Epithelial cell of prostate (primary cell): ENCODE data around the gene MT1X.

Experiments
- DNase-seq: peaks from one replicate; pipeline ENCODE4 v3.0.0-alpha.2; 2011; ENCODE audit warnings: low read depth, low spot score
- H3K27ac ChIP-seq: fragments of 450-650 bp; 2 replicates; pipeline ENCODE4 v1.5.1; 2017; ENCODE audit warnings: mild to moderate bottlenecking

Gene MT1X

DNA sequence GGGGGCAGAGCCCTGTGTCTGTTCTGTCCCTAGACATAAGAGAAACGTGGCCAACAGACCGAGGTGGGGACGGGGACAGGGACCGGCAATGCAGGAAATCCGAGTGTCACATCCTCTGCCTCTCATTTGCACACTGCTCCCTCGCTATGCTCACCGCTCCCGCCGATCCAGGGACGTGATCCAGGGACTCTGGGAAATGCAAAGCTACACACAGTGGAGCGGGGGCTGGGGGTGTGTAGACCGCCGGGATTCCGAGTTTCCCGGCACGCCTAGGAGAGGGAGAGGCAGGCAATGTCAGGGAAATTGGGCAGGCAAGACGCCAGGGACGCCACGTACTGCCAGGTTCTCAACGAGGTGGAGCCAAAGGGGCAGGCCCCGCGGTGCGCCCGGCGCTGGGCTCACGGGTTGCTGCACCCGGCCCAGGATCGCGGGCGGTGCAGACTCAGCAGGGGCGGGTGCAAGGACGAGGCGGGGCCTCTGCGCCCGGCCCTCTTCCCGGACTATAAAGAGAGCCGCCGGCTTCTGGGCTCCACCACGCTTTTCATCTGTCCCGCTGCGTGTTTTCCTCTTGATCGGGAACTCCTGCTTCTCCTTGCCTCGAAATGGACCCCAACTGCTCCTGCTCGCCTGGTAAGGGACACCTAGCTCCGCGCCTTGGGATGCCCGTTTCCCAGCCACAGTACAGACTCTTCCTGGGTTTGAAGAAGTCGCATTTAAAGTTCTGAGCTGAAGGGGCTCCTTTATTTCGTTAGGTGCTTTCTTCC lies at the start of gene MT1X:
Gene MT1X (plus strand): TSS at position 532 of the 764 bp plus-strand sequence. CDS start 71 bp downstream, at position 603.
- peak within 1 kb of the TSS; percentile 63 for H3K27ac ChIP-seq
- peak; percentile 79 for DNase-seq

DNA sequence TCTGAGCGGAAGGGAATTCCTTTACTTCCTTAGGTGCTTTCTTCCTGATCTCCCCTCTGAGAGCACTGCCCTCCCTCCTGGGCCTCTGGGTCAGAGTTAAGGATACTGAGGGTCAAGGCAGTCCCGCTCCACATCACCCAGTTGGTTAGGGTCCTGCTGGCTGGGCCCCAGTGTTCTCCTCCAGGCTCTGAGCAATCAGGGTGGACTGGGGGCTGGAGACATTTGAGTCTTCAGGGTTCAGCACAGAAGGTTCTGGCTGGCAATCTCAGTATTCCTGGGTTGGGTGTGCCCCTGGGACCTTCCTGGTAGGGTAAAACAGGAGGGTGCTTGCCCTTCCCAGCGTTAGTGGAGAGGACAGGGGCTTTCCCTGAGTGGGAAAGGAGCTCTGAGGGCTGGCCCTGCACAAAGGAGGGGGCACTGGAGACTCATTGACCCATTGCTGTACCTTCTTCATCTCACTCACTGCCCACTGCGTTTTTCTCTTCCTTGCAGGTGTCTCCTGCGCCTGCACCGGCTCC lies 49.4 kb upstream of the MT1X start:
- no peak for DNase-seq
- no peak overlapping the region for H3K27ac ChIP-seq

DNA sequence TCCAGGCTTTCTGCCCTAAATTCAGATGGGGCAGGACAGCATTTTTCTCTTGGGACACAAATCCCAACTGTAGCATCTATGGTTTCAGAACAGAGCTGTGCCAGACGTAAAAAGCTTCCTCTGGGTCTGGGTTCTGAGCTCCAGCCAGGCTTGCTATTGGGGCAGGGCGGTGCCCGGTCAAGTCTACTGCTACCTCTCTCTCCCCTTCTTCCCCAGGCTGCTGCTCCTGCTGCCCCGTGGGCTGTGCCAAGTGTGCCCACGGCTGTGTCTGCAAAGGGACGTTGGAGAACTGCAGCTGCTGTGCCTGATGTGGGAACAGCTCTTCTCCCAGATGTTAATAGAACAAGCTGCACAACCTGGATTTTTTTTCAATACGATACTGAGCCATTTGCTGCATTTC lies 48.7 kb upstream of the MT1X start:
- H3K27ac ChIP-seq = no peak overlapping the region
- no peak for DNase-seq

DNA sequence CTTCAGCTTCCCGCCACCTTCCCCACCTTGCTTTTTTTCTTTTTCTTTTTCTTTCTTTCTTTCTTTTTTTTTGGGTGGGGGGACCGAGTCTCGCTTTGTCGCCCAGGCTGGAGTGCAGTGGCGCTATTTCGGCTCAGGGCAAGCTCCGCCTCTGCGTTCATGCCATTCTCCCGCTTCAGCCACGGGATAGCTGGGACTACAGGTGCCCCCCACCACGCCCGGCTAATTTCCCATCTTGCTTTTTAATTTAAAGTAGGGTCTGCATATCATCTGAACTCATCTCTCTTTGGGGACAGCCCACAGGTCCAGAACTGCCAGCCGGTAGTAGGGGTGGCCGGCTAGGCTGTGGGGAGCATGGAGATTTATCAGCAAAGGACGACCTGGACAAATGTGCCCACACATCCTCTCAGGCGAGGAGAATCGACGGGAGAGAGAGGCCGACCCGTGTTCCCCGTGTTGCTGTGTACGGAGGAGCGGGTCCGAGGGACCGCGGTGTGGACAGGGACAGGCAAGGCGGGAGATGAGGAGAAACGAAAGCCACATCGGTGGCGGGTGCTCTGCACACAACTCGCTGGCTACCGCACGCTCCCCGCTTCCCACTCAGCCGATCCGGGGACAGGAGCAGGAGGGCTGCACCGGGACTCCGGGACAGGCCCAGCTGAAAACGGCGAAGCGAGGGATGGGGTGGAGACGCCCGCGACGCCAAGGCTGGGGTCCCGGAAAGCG lies 47.4 kb upstream of the MT1X start:
- no peak overlapping the region for H3K27ac ChIP-seq
- DNase-seq = no peak

DNA sequence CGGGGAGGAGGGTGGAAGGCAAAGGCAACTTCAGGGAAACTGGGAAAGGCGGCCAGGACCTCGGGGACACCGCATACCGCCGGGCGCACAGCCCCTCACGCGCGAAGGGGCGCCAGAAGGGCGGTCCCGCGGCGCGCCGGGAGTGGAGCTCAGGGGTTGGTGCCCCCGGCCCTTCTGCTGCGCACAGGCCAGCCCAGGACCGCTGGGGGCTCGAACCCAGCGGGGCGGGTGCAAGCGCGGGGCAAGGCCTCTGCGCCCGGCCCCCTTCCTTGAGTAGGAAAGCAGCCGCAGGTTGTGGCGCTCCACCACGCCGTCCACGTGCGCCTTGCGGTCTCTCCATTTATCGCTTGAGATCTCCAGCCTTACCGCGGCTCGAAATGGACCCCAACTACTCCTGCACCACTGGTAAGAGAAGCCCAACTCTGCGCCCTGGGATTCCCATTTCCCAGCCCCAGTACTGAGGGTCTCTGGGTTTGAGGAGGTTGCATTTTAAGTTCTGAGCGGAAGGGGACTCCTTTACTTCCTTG lies 46.8 kb upstream of the MT1X start:
- no peak for DNase-seq
- no peak overlapping the region for H3K27ac ChIP-seq

DNA sequence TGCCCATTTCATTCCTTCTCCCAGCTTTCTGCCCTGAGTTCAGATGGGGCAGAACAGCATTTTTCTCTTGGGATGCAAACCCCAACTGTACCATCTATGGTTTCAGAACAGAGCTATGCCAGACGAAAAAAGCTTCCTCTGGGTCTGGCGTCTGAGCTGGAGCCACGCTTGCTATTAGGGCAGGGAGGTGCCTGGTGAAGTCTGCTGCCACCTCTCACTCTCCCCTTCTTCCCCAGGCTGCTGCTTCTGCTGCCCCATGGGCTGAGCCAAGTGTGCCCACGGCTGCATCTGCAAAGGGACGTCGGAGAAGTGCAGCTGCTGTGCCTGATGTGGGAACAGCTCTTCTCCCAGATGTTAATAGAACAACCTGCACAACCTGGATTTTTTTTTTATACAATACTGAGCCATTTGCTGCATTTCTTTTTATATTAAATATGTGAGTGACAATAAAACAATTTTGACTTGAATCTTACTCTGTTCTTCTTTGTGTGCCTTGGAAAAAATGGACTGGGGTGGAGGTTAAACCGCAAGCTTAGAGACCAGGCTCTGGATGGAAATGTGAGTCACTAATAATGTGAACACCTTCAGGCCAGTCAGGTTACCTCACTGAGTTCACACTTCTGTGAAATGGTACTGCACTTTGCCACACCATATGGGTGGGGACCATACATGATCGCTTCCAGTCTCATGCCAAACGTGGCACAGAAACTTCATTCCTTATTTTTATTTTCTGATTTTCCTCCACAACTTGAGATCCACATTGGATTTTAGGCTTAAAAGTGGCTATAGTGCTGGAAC lies 45.5 kb upstream of the MT1X start:
- H3K27ac ChIP-seq = no peak overlapping the region
- no peak for DNase-seq

DNA sequence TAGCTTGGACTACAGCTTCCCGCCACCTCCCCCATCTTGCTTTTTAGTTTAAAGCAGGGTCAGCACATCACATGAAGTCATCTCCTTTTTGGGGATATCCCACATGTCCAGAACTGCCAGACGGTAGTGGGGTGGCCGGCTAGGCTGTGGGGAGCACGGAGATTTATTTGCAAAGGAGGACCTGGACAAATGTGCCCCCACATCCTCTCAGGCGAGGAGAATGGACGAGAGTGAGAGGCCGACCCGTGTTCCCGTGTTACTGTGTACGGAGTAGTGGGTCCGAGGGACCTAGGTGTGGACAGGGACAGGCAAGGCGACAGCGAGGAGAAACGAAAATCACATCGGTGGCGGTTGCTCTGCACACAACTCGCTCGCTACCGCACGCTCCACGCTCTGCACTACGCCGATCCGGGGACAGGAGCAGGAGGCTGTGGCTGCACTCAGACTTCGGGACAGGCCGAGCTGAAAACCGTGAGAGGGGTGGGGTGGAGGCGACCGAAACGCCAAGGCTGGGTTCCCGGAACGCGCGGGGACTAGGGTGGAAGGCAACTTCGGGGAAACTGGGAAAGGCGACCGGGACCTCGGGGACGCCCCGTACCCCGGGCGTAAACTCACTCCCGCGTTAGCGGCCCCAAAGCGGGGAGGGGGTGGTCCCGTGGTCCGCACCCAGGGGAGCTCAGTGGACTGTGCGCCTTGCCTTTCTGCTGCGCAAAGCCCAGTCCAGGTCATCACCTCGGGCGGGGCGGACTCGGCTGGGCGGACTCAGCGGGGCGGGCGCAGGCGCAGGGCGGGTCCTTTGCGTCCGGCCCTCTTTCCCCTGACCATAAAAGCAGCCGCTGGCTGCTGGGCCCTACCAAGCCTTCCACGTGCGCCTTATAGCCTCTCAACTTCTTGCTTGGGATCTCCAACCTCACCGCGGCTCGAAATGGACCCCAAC lies 44.2 kb upstream of the MT1X start, which contains the start of gene MT1A:
Gene MT1A (plus strand): TSS at position 853 of the 937 bp plus-strand sequence. CDS start 73 bp downstream, at position 926.
- DNase-seq = no peak
- H3K27ac ChIP-seq = no peak within 1 kb of the TSS

DNA sequence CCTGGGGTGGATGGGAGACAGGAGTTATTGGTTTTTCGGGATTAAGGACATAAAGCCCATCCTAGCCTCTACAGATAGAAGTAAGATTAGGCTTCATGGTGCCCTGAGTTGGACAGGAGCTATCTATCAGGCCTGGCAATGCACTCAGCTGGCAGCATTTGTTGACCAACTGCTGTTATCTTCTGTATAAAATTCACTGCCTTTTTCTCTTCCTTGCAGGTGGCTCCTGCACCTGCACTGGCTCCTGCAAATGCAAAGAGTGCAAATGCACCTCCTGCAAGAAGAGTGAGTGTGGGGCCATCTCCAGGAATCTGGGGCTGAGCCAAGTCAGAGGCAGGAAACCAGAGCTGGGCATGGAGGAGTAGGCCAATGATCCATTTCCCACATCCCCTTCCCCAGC lies 43.2 kb upstream of the MT1X start:
- H3K27ac ChIP-seq = no peak overlapping the region
- DNase-seq = no peak

DNA sequence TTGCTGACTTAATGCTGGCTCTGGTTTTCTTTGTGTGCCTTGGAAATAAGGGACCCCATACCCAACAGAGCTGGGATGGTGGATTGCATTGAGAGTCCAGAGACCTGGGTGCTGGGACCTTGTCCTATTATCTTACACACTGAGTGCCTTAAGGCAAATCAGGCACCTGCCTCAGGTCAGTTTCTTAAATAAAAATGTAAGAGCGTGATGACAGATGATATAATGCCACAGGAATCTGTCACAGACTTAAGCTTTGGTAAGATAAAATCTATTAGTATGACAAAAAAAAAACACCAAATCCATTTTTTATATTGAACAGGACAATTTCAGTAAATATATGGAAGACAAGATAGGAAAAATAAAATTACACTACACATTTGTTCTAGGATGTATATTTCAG lies 42.2 kb upstream of the MT1X start:
- DNase-seq = no peak
- H3K27ac ChIP-seq = no peak overlapping the region

DNA sequence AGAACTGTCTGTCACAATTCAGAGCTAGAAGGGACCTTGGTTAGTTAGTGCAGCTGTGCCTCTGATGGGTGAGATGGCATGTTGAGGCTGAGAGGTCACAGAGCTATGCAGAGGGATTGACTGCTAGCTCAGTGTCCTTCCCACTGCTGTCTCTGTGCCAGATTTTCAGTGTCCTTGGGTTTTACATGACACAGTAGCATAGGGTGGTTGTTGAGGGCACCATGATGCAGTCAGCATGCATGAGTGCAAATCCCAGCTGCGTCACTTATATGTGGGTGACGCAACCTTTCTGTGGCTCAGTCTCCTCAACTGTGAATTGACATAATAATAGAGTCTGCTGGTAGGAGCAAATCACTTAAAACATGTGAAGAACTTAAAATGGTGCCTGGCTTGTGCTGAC lies 41.1 kb upstream of the MT1X start:
- H3K27ac ChIP-seq = no peak overlapping the region
- no peak for DNase-seq

DNA sequence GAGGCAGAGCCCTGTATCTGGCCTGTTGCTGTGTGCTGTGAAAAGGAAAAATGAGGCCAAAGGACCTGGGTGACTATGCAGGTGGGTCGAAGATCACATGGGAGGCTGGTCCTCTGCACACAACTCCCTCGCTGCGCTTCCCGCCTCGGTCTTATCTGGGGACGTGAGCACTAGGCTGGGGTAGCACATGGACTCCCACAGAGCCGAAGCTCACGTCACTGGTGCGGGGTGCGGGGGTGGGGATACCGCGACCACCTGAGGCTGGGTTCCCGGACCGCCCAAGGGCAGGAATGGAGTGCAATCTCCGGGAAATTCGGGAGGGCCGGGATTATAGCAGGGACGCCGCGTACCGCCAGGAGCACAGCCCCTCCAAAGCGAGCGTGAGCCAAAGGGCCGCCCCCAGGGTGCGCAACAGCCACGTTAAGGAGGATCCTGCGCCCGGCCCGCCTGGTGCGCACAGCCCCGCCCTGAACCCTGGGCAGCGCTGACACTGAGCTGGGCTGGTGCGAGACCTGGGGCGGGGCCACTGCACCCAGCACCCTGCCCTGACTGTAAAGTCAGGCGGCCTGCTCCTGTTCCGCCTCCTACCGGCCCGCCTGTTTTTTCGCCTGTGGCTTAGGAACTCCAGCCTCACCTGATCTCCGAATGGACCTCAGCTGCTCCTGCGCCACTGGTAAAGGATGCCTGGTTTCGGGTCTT lies 39.0 kb upstream of the MT1X start:
- H3K27ac ChIP-seq = no peak overlapping the region

DNA sequence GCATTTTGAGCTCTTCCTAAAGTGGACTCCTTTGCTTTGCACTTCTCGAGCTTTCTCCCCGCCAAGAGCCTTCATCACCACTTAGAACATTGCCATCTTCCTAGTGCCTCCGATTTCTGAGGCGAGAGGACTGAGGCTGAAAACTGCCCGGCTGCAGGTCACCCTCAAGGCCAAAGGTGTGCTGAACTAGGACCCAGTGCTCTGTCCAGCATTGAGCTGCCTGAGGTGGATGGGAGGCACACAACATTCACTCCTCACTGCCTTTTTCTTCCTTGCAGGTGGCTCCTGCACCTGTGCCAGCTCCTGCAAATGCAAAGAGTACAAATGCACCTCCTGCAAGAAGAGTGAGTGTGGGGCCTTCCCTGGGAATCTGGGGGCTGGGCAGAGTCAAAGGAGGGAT lies 38.4 kb upstream of the MT1X start:
- DNase-seq = no peak
- no peak overlapping the region for H3K27ac ChIP-seq

More for the DNA sequence above, 39.0 kb upstream of the MT1X start:
- no peak for DNase-seq

DNA sequence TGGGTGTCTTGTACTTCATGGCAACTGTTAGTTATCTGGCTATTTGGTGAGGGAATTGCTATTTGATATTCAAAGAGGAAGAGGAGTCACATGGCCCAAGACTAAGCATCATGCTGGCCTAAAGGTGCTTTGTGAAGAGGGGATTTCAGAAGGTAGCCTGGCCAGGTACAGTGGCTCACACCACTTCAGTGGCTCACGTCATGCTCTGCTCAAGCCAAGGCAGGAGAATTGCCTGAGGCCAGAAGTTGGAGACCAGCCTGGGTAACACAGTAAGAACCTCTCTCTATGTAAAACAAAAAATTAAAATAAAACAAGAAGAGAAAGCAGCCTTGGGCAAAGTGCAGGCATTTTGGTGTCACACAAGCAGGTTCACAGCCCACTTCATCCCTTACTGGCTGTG lies 37.0 kb upstream of the MT1X start:
- no peak overlapping the region for H3K27ac ChIP-seq
- no peak for DNase-seq

DNA sequence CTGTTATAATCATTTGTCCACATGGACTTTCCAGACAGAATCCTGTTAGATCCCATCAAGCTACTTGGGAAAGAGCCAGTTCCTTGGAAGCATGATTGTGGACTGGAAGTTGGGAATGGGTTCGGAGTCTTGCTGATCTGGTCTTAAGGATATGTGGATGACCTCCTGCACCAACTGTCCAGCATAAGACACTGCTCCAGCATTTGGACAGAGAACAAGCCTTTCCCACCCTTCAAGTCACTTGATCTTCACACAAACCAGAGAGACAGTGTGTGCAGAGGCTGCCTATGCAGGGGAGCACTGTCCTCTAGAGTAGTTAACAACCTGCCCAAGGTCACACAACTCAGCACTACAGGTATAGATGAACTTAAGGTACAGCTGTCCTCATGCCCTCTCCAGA lies 36.4 kb upstream of the MT1X start:
- no peak for DNase-seq

DNA sequence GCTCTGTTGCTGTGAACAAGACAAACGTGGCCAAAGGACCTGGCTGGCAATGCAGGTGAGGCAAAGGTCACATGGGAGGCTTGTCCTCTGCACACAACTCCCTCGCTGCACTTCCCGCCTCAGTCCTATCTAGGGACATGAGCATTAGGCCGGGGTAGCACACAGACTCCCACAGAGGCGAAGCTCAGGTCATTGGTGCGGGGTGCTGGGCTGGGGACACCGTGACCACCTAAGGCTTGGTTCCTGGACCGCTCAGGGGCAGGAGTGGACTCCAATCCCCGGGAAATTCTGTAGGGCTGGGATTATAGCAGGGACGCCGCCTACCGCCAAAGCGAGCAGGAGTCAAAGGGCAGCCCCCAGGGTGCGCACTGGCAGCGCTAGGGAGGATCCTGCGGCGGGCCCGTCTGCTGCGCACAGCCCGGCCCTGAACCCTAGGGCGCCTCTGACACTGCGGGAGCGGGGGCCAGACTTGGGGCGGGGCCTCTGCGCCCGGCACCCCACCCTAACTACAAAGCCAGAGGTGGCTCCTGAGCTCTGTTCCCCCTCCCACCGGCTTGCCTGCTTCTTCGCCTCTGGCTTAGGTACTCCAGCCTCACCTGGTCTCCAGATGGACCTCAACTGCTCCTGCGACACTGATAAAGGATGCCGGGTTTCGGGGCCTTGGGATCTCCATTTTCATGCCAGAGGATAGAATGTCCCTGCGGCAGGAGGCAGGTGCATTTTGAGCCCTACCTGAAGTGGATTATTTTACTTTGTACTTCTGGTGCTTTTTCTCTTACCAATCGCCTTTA lies 34.4 kb upstream of the MT1X start:
- H3K27ac ChIP-seq = no peak overlapping the region
- DNase-seq = no peak

More for the DNA sequence above, 36.4 kb upstream of the MT1X start:
- H3K27ac ChIP-seq = no peak overlapping the region

DNA sequence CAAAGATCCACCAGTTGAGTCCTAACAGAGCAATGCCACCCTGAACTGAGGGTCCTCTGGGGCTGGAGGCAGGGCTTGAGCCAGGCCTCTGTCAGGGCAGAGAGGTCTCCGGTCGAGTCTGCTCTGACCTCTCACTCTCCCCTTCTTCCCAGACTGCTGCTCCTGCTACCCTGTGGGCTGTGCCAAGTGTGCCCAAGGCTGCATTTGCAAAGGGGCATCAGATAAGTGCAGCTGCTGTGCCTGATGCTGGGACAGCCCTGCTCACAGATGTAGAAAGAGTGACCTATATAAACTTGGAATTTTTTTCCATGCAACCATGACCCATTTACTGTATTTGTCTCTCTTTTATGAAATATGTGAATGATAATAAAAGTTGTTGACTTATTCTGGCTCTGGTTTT lies 33.0 kb upstream of the MT1X start:
- no peak for DNase-seq
- H3K27ac ChIP-seq = no peak overlapping the region

DNA sequence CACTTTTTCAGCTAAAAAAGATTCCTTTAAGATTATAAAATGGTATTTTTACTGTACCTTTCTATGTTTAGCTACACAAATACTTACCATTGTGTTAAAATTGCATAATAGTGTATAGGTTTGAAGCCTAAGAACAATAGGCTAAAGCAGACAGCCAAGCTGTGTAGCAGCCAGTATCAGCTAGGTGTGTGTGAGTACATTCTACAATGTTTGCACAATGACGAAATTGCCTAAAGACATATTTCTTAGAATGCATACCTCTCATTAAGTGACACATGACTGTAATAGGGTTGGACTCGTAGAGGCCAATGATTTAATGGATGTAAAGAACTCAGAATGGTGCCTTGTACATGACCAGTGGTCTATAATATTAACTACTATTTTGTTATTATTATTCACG lies 32.5 kb upstream of the MT1X start:
- H3K27ac ChIP-seq = no peak overlapping the region
- DNase-seq = peak; percentile 88

DNA sequence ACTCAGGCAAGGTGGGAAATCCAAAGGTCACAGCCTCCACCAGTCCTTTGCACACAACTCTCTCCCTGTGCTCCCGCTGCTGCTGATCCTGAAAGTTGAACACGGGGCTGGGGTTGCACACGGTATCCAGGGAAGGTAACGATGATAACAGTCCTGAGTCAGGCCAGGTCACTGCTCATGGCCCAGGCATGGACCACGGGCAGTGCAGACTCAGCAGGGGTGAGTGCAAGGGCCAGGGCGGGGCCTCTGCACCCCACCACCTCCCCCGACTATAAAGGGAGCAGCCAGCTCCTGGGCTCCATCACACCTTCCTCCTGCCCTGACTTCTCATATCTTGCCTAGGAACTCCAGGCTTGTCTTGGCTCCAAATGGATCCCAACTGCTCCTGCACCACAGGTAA lies 30.7 kb upstream of the MT1X start, which contains the start of gene MT1B:
Gene MT1B (plus strand): TSS at position 301 of the 400 bp plus-strand sequence. CDS start 68 bp downstream, at position 369.
- no peak for DNase-seq
- no peak within 1 kb of the TSS for H3K27ac ChIP-seq
